T47D (cell line): ENCODE data around the gene BICD1.
"Not testable (repeated sequence)": the region's sequence is repeated elsewhere in the genome, so short reads cannot be mapped to it uniquely, and the experiment has no call there.

Experiments
- DNase-seq, 2 experiments: peaks; one replicate each; pipeline versions ENCODE4 v3.0.0 to v3.0.0-alpha.2; 2011 to 2012; ENCODE audit warnings: low read depth in 1 of 2, low spot score in 1 of 2
- JUND ChIP-seq: IDR thresholded peaks from 2 replicates; pipeline ENCODE4 v1.6.1; 2012; ENCODE audit warnings: low read depth
- in situ Hi-C: cut with HindIII; loops from 2 replicates; pipeline ENCODE4 v1.10.0; 2016; ENCODE audit warnings: low sequenced_read_pairs, low pct_unique_long_range_greater_than_20kb

The BICD1 gene

GRCh38 chr12:32159925-32160324 is 53.3 kb downstream of the BICD1 start:
- in situ Hi-C loops, result no loop called here
- no peak for TF ChIP-seq JUND
- DNase-seq, result no peak

- no peak for DNase-seq
- in situ Hi-C loops, result no loop called here
- no peak for TF ChIP-seq JUND
These were observed 54.4 kb downstream of the BICD1 start for GRCh38 chr12:32161058-32161457.

GRCh38 chr12:32163596-32163995 is 56.9 kb downstream of the BICD1 start:
- in situ Hi-C loops, result no loop called here
- TF ChIP-seq JUND, result no peak
- no peak for DNase-seq

- in situ Hi-C loops, result no loop called here
- no peak for TF ChIP-seq JUND
These were observed 59.9 kb downstream of the BICD1 start for GRCh38 chr12:32166510-32166909.

GRCh38 chr12:32170437-32170998 is 63.9 kb downstream of the BICD1 start:
- DNase-seq, result no peak
- TF ChIP-seq JUND, result no peak
- in situ Hi-C loops, result no loop called here

More at GRCh38 chr12:32166510-32166909, 59.9 kb downstream of the BICD1 start:
- no peak for DNase-seq

- DNase-seq, result no peak
- no peak for TF ChIP-seq JUND
- in situ Hi-C loops, result no loop called here
These were observed 64.6 kb downstream of the BICD1 start for GRCh38 chr12:32171211-32171610.

GRCh38 chr12:32176606-32177005 is 70.0 kb downstream of the BICD1 start:
- TF ChIP-seq JUND, result no peak
- no peak for DNase-seq
- in situ Hi-C loops, result no loop called here

- in situ Hi-C loops, result no loop called here
- DNase-seq, result no peak
- no peak for TF ChIP-seq JUND
These were observed 71.8 kb downstream of the BICD1 start for GRCh38 chr12:32178341-32179010.

GRCh38 chr12:32179011-32179395 is 72.4 kb downstream of the BICD1 start:
- in situ Hi-C loops, result no loop called here
- no peak for TF ChIP-seq JUND
- no peak for DNase-seq

- DNase-seq, result no peak
- in situ Hi-C loops, result no loop called here
- no peak for TF ChIP-seq JUND
These were observed 75.0 kb downstream of the BICD1 start for GRCh38 chr12:32181498-32182175.

GRCh38 chr12:32183650-32184049 is 77.0 kb downstream of the BICD1 start:
- no peak for DNase-seq
- in situ Hi-C loops, result no loop called here

GRCh38 chr12:32187127-32187526 is 80.5 kb downstream of the BICD1 start:
- peak in 1 of 2 experiments; percentile 51 for DNase-seq
- in situ Hi-C loops, result not testable (repeated sequence)

More at GRCh38 chr12:32183650-32184049, 77.0 kb downstream of the BICD1 start:
- no peak for TF ChIP-seq JUND

GRCh38 chr12:32191445-32191844 is 84.8 kb downstream of the BICD1 start:
- no peak for DNase-seq
- TF ChIP-seq JUND, result no peak
- in situ Hi-C loops, result no loop called here
